Central memory CD8-positive, alpha-beta T cell (primary cell): ENCODE data around the gene KRTAP2-3.
"Not testable (repeated sequence)": the region's sequence is repeated elsewhere in the genome, so short reads cannot be mapped to it uniquely, and the experiment has no call there.

ENCODE experiments used
- ATAC-seq: fragments of 150-1000 bp; cut with Tn5 transposase; replicated peaks from 2 replicates; pipeline ENCODE4 v1.10.0; 2022; ENCODE audit warnings: mild to moderate bottlenecking, moderate FRiP score, moderate number of reproducible peaks; ENCODE audit not compliant: poor library complexity, severe bottlenecking; ENCODE audit errors: extremely low read depth
- DNase-seq, 2 donors: peaks; one replicate each; pipeline ENCODE4 v3.0.0; 2021; ENCODE audit warnings: low spot score in 2 of 2
- H3K27ac Mint-ChIP-seq: one replicate; pipeline ENCODE4 v1.8.0; 2022; ENCODE audit warnings: low read depth, mild to moderate bottlenecking, moderate library complexity, mixed read lengths
- H3K27me3 Mint-ChIP-seq: one replicate; pipeline ENCODE4 v1.8.0; 2022; ENCODE audit warnings: mixed read lengths
- H3K36me3 Mint-ChIP-seq: one replicate; pipeline ENCODE4 v1.8.0; 2022; ENCODE audit warnings: mild to moderate bottlenecking, moderate library complexity, mixed read lengths; ENCODE audit not compliant: insufficient read depth
- H3K4me1 Mint-ChIP-seq: one replicate; pipeline ENCODE4 v1.8.0; 2022; ENCODE audit warnings: mixed read lengths
- H3K4me3 Mint-ChIP-seq: one replicate; pipeline ENCODE4 v1.8.0; 2022; ENCODE audit warnings: mild to moderate bottlenecking, moderate library complexity, mixed read lengths
- H3K9me3 Mint-ChIP-seq: one replicate; pipeline ENCODE4 v1.8.0; 2022; ENCODE audit warnings: mixed read lengths

KRTAP2-3 gene, protein sequence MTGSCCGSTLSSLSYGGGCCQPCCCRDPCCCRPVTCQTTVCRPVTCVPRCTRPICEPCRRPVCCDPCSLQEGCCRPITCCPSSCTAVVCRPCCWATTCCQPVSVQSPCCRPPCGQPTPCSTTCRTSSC

DNA sequence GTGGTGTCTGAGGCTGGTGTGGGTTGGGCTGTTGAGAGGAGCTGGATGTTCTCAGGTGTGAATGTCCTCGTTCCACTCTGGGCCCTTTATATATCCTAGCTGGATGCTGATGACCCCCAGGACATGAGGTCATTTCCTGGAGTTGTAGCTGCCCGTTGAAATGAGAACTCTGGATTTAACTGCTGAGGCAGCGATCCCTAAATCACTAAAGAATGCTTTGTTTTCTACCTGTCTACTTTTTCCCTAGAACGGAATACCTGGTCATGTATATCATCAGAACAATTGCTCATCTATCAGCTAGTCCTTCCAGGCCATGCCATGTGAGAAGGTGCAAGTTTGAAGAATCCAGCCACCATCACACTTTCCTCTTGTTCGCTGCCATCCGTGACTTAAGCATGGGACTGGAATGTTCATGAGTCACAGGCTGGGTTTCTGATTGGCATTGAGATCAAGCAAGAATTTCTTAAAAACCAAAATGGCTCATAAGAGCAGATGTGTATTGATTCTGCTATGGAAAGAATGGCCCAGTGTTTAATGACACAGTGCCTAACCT lies at the start of gene KRTAP2-3:
Gene KRTAP2-3 (minus strand): TSS at position 63 of the 553 bp plus-strand sequence. CDS start 64 bp downstream, outside the sequence.
- Mint-ChIP-seq H3K9me3 (peaks cover 6% of the 10 kb centered on the region), H3K4me1 (no peaks in the 10 kb centered on the region), H3K4me3 (no peak within 1 kb of the TSS), H3K27me3 (peaks cover 67% of the 10 kb centered on the region), H3K27ac (no peak within 1 kb of the TSS), H3K36me3 (no peaks in the 10 kb centered on the region)
- no peak for DNase-seq
- no peak for ATAC-seq

DNA sequence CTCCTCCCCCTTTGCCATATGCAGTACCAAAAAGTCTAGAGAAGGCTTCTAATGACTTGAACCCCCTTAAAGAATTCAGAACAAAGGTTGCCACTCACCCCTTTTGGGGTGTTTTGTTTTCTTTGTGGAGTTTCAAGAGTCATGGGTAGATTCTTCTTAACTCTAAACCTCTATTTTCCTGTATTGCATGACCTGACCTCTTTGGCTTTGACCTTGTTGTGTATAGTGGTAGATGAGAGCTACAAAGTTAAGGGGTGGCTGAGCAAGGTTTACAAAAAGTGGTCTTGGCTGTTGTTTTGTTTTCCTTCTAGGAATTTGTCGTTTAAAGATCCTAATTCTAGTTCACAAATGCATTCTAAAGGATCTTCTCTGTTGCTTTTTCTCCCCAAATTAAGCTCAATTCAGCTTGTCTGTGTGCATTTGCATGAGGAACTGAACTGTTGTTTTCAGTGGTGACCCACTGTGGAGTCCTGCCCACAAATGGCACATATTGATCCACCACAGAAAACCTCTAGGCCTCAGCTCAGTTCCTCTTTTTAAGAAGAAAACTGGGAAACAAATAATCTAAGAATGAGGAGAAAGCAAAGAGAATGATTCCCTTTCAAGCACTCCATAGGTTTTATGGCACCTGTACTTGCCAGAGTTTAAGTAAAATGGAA lies 48.9 kb upstream of the KRTAP2-3 start:
- ATAC-seq, H3K27ac Mint-ChIP-seq, H3K9me3 Mint-ChIP-seq, H3K4me1 Mint-ChIP-seq, DNase-seq, H3K36me3 Mint-ChIP-seq: not testable (repeated sequence)
- Mint-ChIP-seq H3K27me3 (peaks cover 53% of the 10 kb centered on the region), H3K4me3 (peak overlapping the region; percentile 28)

DNA sequence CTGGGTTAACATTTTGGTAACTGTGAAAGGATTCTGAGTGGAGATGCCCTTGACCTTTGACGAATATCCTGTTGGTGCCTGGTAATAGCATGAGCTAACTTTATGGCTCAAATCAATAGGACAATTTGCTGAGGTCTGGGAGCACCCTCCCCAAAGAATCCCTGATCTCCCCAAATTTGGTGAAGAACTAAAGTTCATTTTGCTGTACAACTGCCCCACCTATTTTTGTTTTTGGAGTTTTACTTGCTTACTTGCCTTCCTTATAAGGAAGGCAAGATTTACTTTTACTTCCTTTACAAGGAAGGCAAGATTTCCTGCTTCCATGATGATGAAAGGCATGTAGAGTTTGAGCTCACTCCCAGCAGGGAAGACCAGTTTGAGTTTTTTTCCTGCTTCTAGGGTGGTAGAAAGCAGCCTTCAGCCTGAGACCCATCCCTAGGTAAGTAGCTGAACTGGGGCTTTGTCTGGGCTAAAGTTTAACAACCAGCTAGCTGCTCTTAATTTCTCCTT lies 48.1 kb upstream of the KRTAP2-3 start:
- no peak for DNase-seq
- Mint-ChIP-seq H3K4me3 (no peak overlapping the region), H3K27me3 (peaks cover 53% of the 10 kb centered on the region), H3K27ac (no peak overlapping the region), H3K4me1 (peaks cover 6% of the 10 kb centered on the region), H3K9me3 (no peaks in the 10 kb centered on the region), H3K36me3 (peaks cover 1% of the 10 kb centered on the region)
- no peak for ATAC-seq

DNA sequence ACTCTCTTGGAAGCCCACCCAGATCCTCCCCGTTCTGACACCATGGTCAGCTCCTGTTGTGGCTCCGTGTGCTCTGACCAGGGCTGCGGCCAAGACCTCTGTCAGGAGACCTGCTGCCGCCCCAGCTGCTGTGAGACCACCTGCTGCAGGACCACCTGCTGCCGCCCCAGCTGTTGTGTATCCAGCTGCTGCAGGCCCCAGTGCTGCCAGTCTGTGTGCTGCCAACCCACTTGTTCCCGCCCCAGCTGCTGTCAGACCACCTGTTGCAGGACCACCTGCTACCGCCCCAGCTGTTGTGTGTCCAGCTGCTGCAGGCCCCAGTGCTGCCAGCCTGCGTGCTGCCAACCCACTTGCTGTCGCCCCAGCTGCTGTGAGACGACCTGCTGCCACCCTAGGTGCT lies 45.4 kb upstream of the KRTAP2-3 start, which contains the start of gene KRTAP4-9:
Gene KRTAP4-9 (plus strand): TSS at position 43 of the 400 bp plus-strand sequence. CDS start 0 bp downstream, at position 43.
- ATAC-seq, H3K4me1 Mint-ChIP-seq, H3K4me3 Mint-ChIP-seq, H3K9me3 Mint-ChIP-seq, H3K36me3 Mint-ChIP-seq, DNase-seq, H3K27ac Mint-ChIP-seq: not testable (repeated sequence)
- H3K27me3 Mint-ChIP-seq: peaks cover 45% of the 10 kb centered on the region

GRCh38 chr17:41104386-41105038 lies 44.6 kb upstream of the KRTAP2-3 start:
- H3K4me1 Mint-ChIP-seq: peaks cover 15% of the 10 kb centered on the region
- DNase-seq, H3K4me3 Mint-ChIP-seq, ATAC-seq, H3K36me3 Mint-ChIP-seq, H3K27ac Mint-ChIP-seq, H3K9me3 Mint-ChIP-seq: not testable (repeated sequence)
- H3K27me3 Mint-ChIP-seq: peaks cover 45% of the 10 kb centered on the region

DNA sequence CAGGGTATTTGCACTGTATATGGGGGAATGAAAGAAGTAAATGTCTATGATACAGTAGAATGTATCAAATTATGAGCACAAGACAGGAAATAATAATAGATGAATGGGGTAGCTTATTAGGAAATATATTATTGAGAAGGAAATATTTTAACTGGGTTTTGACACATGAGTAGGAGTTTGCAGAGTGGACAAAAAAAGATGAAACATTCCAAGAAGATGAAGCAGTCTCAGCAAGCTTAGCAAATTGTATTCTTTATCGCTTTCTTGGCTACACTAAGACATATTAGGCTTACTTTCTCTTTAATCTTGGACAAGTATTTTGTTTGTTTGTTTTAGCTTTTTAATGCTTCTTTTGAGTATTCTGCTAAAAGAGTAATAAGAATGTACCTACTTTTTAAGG lies 44.0 kb upstream of the KRTAP2-3 start:
- no peak overlapping the region for H3K4me3 Mint-ChIP-seq
- H3K36me3 Mint-ChIP-seq: peaks cover 1% of the 10 kb centered on the region
- ATAC-seq: no peak
- H3K4me1 Mint-ChIP-seq: peaks cover 14% of the 10 kb centered on the region
- H3K27ac Mint-ChIP-seq: no peak overlapping the region
- no peak for DNase-seq
- no peaks in the 10 kb centered on the region for H3K9me3 Mint-ChIP-seq
- peaks cover 42% of the 10 kb centered on the region for H3K27me3 Mint-ChIP-seq

GRCh38 chr17:41101586-41102259 lies 41.8 kb upstream of the KRTAP2-3 start, which contains the start of gene KRTAP4-16:
KRTAP4-16 (minus strand) TSS chr17:41102209; CDS start chr17:41102209, 0 bp downstream.
- Mint-ChIP-seq H3K4me1 (peaks cover 9% of the 10 kb centered on the region), H3K27me3 (peaks cover 44% of the 10 kb centered on the region), H3K36me3 (peaks cover 1% of the 10 kb centered on the region), H3K27ac (peak within 1 kb of the TSS; percentile 8), H3K4me3 (no peak within 1 kb of the TSS), H3K9me3 (no peaks in the 10 kb centered on the region)
- ATAC-seq (no peak), DNase-seq (no peak)

- not testable (repeated sequence) for ATAC-seq, H3K36me3 Mint-ChIP-seq, H3K9me3 Mint-ChIP-seq, H3K4me3 Mint-ChIP-seq, H3K27ac Mint-ChIP-seq, DNase-seq, H3K4me1 Mint-ChIP-seq
- H3K27me3 Mint-ChIP-seq: peaks cover 51% of the 10 kb centered on the region
Measured at GRCh38 chr17:41099682-41100480, 40.0 kb upstream of the KRTAP2-3 start.

DNA sequence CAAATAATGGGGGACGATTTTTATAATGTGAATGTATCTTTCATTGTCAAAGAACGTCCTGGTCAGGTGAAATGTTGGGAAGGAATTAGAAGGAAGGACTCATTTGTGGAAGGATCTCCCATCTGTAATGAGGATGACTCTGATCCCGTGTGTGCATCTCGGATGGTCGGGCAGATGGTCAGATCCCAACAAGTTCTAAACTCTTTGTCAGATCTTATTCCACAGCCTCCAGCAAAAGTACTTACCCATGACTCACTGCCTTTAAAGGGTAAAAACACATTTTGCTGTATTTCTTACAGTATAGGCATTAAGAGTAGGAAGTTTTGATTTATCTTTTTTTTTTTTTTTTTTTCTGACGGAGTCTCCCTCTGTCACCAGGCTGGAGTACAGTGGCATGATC lies 38.6 kb upstream of the KRTAP2-3 start:
- no peak overlapping the region for H3K27ac Mint-ChIP-seq
- H3K4me3 Mint-ChIP-seq: no peak overlapping the region
- ATAC-seq (no peak), DNase-seq (no peak)
- peaks cover 9% of the 10 kb centered on the region for H3K4me1 Mint-ChIP-seq
- peaks cover 51% of the 10 kb centered on the region for H3K27me3 Mint-ChIP-seq
- no peaks in the 10 kb centered on the region for H3K36me3 Mint-ChIP-seq
- no peaks in the 10 kb centered on the region for H3K9me3 Mint-ChIP-seq

DNA sequence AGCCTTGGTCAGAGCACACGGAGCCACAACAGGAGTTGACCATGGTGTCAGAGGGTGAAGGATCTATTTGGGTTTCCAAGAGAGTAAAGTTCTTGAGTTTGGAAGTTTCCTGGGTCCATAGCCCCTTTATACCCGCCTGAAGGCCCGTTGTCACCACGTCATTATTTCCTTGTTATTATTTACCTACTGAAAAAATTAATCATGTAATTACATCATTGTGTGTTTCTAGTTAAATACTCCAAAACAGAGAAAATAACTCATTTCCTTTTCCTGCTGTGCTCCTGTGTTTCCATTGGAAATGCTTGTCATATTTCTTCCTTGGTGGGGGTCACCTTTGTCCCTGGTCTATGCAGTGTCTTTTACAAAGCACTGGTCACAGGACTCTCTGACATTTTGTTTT lies 38.1 kb upstream of the KRTAP2-3 start, which contains the start of gene KRTAP4-8:
Gene KRTAP4-8 (minus strand): TSS at position 101 of the 400 bp plus-strand sequence. CDS start 58 bp downstream, at position 43.
- H3K27me3 Mint-ChIP-seq: peaks cover 51% of the 10 kb centered on the region
- no peak within 1 kb of the TSS for H3K27ac Mint-ChIP-seq
- H3K9me3 Mint-ChIP-seq: no peaks in the 10 kb centered on the region
- peaks cover 9% of the 10 kb centered on the region for H3K4me1 Mint-ChIP-seq
- H3K36me3 Mint-ChIP-seq: no peaks in the 10 kb centered on the region
- no peak within 1 kb of the TSS for H3K4me3 Mint-ChIP-seq
- no peak for DNase-seq
- no peak for ATAC-seq

DNA sequence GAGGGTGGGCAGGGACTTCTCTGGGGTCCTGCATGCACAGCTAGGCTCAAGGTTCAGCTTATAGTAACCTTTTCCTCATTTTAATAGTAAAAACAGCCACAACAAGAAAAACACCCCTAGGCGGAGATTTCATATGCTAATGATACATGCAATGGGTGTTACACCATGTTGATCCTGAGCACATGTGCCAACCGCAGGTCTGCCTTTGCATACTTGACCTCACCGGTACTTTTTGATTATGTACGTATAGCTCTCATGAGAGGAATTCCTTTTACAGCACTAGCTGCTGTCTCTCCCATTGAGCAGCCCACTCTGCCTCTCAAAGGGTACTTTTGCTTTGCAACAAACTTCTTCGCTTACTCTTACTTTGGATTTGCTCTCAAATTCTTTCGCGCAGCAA lies 36.1 kb upstream of the KRTAP2-3 start:
- Mint-ChIP-seq H3K4me1 (peaks cover 9% of the 10 kb centered on the region), H3K9me3 (no peaks in the 10 kb centered on the region), H3K27ac (no peak overlapping the region), H3K36me3 (no peaks in the 10 kb centered on the region), H3K27me3 (peaks cover 51% of the 10 kb centered on the region), H3K4me3 (no peak overlapping the region)
- ATAC-seq (no peak), DNase-seq (no peak)
